Ishikawa (cell line): ENCODE data around the gene MGA.

ENCODE experiments used
- CEBPB ChIP-seq: IDR thresholded peaks from 2 replicates; pipeline ENCODE4 v1.6.1; 2012
- CREB1 ChIP-seq: IDR thresholded peaks from 2 replicates; pipeline ENCODE4 v1.6.1; 2012; ENCODE audit warnings: low read depth
- EGR1 ChIP-seq: IDR thresholded peaks from 2 replicates; pipeline ENCODE4 v1.6.1; 2012
- EP300 ChIP-seq: IDR thresholded peaks from 2 replicates; pipeline ENCODE4 v1.6.1; 2012; ENCODE audit warnings: borderline replicate concordance
- FOXM1 ChIP-seq: IDR thresholded peaks from 2 replicates; pipeline ENCODE4 v1.6.1; 2012; ENCODE audit warnings: low read depth, borderline replicate concordance
- NFIC ChIP-seq: IDR thresholded peaks from 2 replicates; pipeline ENCODE4 v1.6.1; 2012
- RAD21 ChIP-seq: IDR thresholded peaks from 2 replicates; pipeline ENCODE4 v1.6.1; 2012; ENCODE audit warnings: low read depth
- TAF1 ChIP-seq: IDR thresholded peaks from 2 replicates; pipeline ENCODE4 v1.6.1; 2012; ENCODE audit warnings: low read depth, mild to moderate bottlenecking
- TEAD4 ChIP-seq: IDR thresholded peaks from 2 replicates; pipeline ENCODE4 v1.6.1; 2012
- YY1 ChIP-seq: IDR thresholded peaks from 2 replicates; pipeline ENCODE4 v1.6.1; 2012; ENCODE audit warnings: low read depth
- TF ChIP-seq, protein P1 (sequence below): IDR thresholded peaks from 2 replicates; pipeline ENCODE4 v1.6.1; 2012; ENCODE audit warnings: low read depth, mild to moderate bottlenecking
- TF ChIP-seq, protein P2 (sequence below): IDR thresholded peaks from 2 replicates; pipeline ENCODE4 v1.6.1; 2012
- TF ChIP-seq, protein P3 (sequence below): IDR thresholded peaks from 2 replicates; pipeline ENCODE4 v1.6.1; 2012

GRCh38 chr15:41734079-41734478 lies 73.9 kb downstream of the MGA start:
- TF ChIP-seq, protein P1, sequence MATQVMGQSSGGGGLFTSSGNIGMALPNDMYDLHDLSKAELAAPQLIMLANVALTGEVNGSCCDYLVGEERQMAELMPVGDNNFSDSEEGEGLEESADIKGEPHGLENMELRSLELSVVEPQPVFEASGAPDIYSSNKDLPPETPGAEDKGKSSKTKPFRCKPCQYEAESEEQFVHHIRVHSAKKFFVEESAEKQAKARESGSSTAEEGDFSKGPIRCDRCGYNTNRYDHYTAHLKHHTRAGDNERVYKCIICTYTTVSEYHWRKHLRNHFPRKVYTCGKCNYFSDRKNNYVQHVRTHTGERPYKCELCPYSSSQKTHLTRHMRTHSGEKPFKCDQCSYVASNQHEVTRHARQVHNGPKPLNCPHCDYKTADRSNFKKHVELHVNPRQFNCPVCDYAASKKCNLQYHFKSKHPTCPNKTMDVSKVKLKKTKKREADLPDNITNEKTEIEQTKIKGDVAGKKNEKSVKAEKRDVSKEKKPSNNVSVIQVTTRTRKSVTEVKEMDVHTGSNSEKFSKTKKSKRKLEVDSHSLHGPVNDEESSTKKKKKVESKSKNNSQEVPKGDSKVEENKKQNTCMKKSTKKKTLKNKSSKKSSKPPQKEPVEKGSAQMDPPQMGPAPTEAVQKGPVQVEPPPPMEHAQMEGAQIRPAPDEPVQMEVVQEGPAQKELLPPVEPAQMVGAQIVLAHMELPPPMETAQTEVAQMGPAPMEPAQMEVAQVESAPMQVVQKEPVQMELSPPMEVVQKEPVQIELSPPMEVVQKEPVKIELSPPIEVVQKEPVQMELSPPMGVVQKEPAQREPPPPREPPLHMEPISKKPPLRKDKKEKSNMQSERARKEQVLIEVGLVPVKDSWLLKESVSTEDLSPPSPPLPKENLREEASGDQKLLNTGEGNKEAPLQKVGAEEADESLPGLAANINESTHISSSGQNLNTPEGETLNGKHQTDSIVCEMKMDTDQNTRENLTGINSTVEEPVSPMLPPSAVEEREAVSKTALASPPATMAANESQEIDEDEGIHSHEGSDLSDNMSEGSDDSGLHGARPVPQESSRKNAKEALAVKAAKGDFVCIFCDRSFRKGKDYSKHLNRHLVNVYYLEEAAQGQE = no peak
- TF ChIP-seq, protein P2, sequence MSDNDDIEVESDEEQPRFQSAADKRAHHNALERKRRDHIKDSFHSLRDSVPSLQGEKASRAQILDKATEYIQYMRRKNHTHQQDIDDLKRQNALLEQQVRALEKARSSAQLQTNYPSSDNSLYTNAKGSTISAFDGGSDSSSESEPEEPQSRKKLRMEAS = no peak
- no peak for TF ChIP-seq YY1
- no peak for TF ChIP-seq CEBPB
- TF ChIP-seq, protein P3, sequence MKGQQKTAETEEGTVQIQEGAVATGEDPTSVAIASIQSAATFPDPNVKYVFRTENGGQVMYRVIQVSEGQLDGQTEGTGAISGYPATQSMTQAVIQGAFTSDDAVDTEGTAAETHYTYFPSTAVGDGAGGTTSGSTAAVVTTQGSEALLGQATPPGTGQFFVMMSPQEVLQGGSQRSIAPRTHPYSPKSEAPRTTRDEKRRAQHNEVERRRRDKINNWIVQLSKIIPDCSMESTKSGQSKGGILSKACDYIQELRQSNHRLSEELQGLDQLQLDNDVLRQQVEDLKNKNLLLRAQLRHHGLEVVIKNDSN = no peak
- no peak for TF ChIP-seq EGR1
- no peak for TF ChIP-seq CREB1
- TF ChIP-seq RAD21 = no peak
- no peak for TF ChIP-seq EP300
- TF ChIP-seq FOXM1 = no peak
- no peak for TF ChIP-seq TEAD4
- no peak for TF ChIP-seq TAF1
- no peak for TF ChIP-seq NFIC
